Endothelial cell of umbilical vein (primary cell): ENCODE data around the gene CHST8. TPM values are rescaled to one million over a fixed set of nuclear protein-coding genes. Genes with fewer than 3 reads are reported as not detected.

Experiments used
- BruUV-seq: library from RNA; stranded (reverse); fragments of 400-500 nt; replicated peaks from 2 replicates; lab custom pipeline; 2021; lab: Mats Ljungman, UMichigan
- CTCF ChIA-PET: fragments of 300-600, 350-600 bp; sonication (Branson Sonifier 250); formaldehyde crosslinking; loops from one replicate; lab custom pipeline; 2021; ENCODE audit warnings: antibody characterized with exemption, inconsistent platforms; lab: Charles Lee
- POLR2A ChIA-PET: fragments of 300-600, 350-600 bp; sonication (Branson Sonifier 250); formaldehyde crosslinking; loops from one replicate; lab custom pipeline; 2021; ENCODE audit warnings: antibody characterized with exemption, inconsistent platforms; lab: Charles Lee
- DNase-seq: peaks from one replicate; pipeline ENCODE4 v3.0.0-alpha.2; 2011; ENCODE audit warnings: low read depth, low spot score
- FAIRE-seq: peaks from 2 replicates; lab custom pipeline; 2011; peaks lifted over from hg19 to GRCh38; lab: Jason Lieb, UNC
- H2AFZ ChIP-seq: 2 replicates; pipeline ENCODE4 v1.6.0; 2012; ENCODE audit warnings: low read depth, low read length, control low read depth, inconsistent platforms
- H3K27ac ChIP-seq: 2 replicates; pipeline ENCODE4 v1.5.1; 2011; ENCODE audit warnings: low read depth, mild to moderate bottlenecking, control low read depth, low read length, moderate library complexity; ENCODE audit not compliant: insufficient read depth
- H3K27me3 ChIP-seq, 2 experiments: 2 replicates each; pipeline versions ENCODE4 v1.6.0 to v1.6.1; 2011; ENCODE audit warnings: low read length in 2 of 2, mixed read lengths in 1 of 2; ENCODE audit not compliant: control insufficient read depth in 2 of 2, insufficient read depth in 2 of 2
- H3K36me3 ChIP-seq, 2 experiments: 2 replicates in 1 of 2; 3 replicates in 1 of 2; pipeline ENCODE4 v1.5.1; 2011; ENCODE audit warnings: low read length in 2 of 2, mild to moderate bottlenecking in 1 of 2, moderate library complexity in 1 of 2; ENCODE audit not compliant: control insufficient read depth in 2 of 2, insufficient read depth in 2 of 2; ENCODE audit errors: extremely low read depth in 1 of 2
- H3K4me1 ChIP-seq: 3 replicates; pipeline ENCODE4 v1.5.1; 2011; ENCODE audit warnings: mild to moderate bottlenecking, low read length; ENCODE audit not compliant: control insufficient read depth, insufficient read depth; ENCODE audit errors: extremely low read depth
- H3K4me2 ChIP-seq: 2 replicates; pipeline ENCODE4 v1.6.1; 2011; ENCODE audit warnings: low read length, control low read depth, mixed read lengths; ENCODE audit not compliant: insufficient read depth
- H3K4me3 ChIP-seq, 3 experiments: fragments of 200-600 bp in 1 of 3; sonication (generic), shearing (Covaris generic) in 1 of 3; replicated peaks in 1 of 3; 2 replicates each; pipeline ENCODE4 v1.5.1; 2011 to 2016; ENCODE audit warnings: control low read depth in 3 of 3, low read length in 3 of 3, mild to moderate bottlenecking in 2 of 3, inconsistent platforms in 1 of 3, low read depth in 1 of 3, moderate library complexity in 1 of 3; ENCODE audit not compliant: insufficient read depth in 1 of 3
- H3K79me2 ChIP-seq: 2 replicates; pipeline ENCODE4 v1.6.0; 2012; ENCODE audit warnings: low read length, inconsistent platforms; ENCODE audit not compliant: control insufficient read depth, insufficient read depth
- H3K9ac ChIP-seq: replicated peaks from 2 replicates; pipeline ENCODE3; 2011; ENCODE audit warnings: low read length, control low read depth; ENCODE audit not compliant: insufficient read depth; ENCODE audit errors: extremely low read depth
- H3K9me1 ChIP-seq: replicated peaks from 3 replicates; pipeline ENCODE4 v1.6.0; 2011; ENCODE audit warnings: mild to moderate bottlenecking, low read length; ENCODE audit not compliant: control insufficient read depth, insufficient read depth; ENCODE audit errors: extremely low read depth
- H3K9me3 ChIP-seq: replicated peaks from 2 replicates; pipeline ENCODE4 v1.5.1; 2012; ENCODE audit warnings: low read length, inconsistent platforms; ENCODE audit not compliant: control insufficient read depth, insufficient read depth
- H4K20me1 ChIP-seq: replicated peaks from 2 replicates; pipeline ENCODE3; 2011; ENCODE audit warnings: mild to moderate bottlenecking, low read length; ENCODE audit not compliant: control insufficient read depth, insufficient read depth; ENCODE audit errors: extremely low read depth
- EZH2 ChIP-seq: IDR thresholded peaks from 2 replicates; pipeline ENCODE4 v1.6.1; 2012; ENCODE audit warnings: borderline replicate concordance, low read depth, mild to moderate bottlenecking, moderate library complexity, low read length, inconsistent platforms; ENCODE audit not compliant: severe bottlenecking
- FOS ChIP-seq: IDR thresholded peaks from 2 replicates; pipeline ENCODE4 v1.6.1; 2011; ENCODE audit warnings: mild to moderate bottlenecking, low read length, moderate library complexity, borderline replicate concordance; ENCODE audit not compliant: insufficient read depth
- GATA2 ChIP-seq: IDR thresholded peaks from 2 replicates; pipeline ENCODE4 v1.7.0; 2011; ENCODE audit warnings: low read depth, mild to moderate bottlenecking, moderate library complexity, mixed read lengths, low read length; ENCODE audit not compliant: insufficient read length, insufficient read depth
- JUN ChIP-seq: IDR thresholded peaks from 2 replicates; pipeline ENCODE4 v1.6.1; 2011; ENCODE audit warnings: borderline replicate concordance, low read depth; ENCODE audit not compliant: insufficient read length, insufficient read depth
- MYC ChIP-seq: IDR thresholded peaks from one replicate; pipeline ENCODE4 v1.6.1; 2011; ENCODE audit warnings: mild to moderate bottlenecking, low read depth, low read length
- POLR2A ChIP-seq: IDR thresholded peaks from 2 replicates; pipeline ENCODE4 v1.6.1; 2012; ENCODE audit warnings: low read depth, mild to moderate bottlenecking, control low read depth, low read length
- POLR2AphosphoS5 ChIP-seq: IDR thresholded peaks from 2 replicates; pipeline ENCODE4 v1.6.1; 2012; ENCODE audit warnings: low read depth, mild to moderate bottlenecking, control low read depth, low read length, moderate library complexity; ENCODE audit not compliant: insufficient read depth
- dilution Hi-C: fragments of 300-500 bp; cut with MboI; formaldehyde crosslinking; loops from one replicate; pipeline ENCODE4 v1.15.0; 2019; ENCODE audit warnings: low sequenced_read_pairs; ENCODE audit not compliant: extremely low pct_ligation_motif_present
- intact Hi-C: fragments of 100-400 bp; cut with micrococcal nuclease; formaldehyde crosslinking; loops from one replicate; pipeline ENCODE4 v1.10.0; 2022
- polyA plus RNA-seq, 4 experiments: library from polyadenylated mRNA; depleted of rRNA in 3 of 4; stranded (reverse) in 3 of 4; unstranded in 1 of 4; fragments of >200 nt; gene quantifications; 2 replicates each; pipeline versions ENCODE4 v1.2.1 to v1.2.3, GENCODE V29; 2011 to 2012; ENCODE audit warnings: missing spikeins in 1 of 4
- total RNA-seq: library from RNA; stranded (reverse); gene quantifications from 2 replicates; pipeline ENCODE4 v1.2.3, GENCODE V29; 2021
- TF ChIP-seq, protein P1 (sequence below): IDR thresholded peaks from 2 replicates; pipeline ENCODE4 v1.6.1; 2011; ENCODE audit not compliant: insufficient read depth, insufficient read length
- TF ChIP-seq, protein P2 (sequence below), 2 donors: IDR thresholded peaks; 1 replicate in 1 of 2; 2 replicates in 1 of 2; pipeline ENCODE4 v1.5.1; 2011; ENCODE audit warnings: low read length in 2 of 2, mild to moderate bottlenecking in 2 of 2, moderate library complexity in 2 of 2, control low read depth in 1 of 2, inconsistent platforms in 1 of 2, low read depth in 1 of 2; ENCODE audit not compliant: insufficient read depth in 1 of 2; ENCODE audit errors: extremely low read depth in 1 of 2

The CHST8 gene
- total and polyA plus RNA-seq, 2 donors (not counting 3 experiments of a cell fraction or from before 2014, with no cell fraction given): not detected

DNA sequence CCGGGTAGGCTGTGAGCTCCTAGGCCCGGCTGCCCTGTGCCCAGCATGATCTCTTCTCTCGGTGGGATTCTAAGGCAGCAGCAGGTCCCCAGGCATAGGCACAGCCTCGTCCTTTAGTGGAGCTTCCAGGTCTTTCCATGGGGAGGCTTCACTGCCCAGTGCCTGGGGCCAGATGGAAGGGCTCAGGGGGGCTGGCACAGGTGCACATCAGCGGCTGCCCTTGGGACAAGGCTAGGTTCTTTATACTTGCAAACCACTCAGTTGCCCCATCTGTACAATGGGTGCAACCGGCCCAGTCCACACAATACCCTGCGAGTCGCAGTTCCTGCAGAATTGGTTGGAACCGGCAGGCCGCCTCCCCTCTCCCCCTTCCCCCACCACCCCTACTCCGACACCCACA, 189.1 kb downstream of the CHST8 start:
- no peak overlapping the region for H3K4me3 ChIP-seq
- POLR2A ChIA-PET: no interaction called here
- DNase-seq (no peak), FAIRE-seq (no peak)
- H3K9me1 ChIP-seq: no peaks in the 10 kb centered on the region
- TF ChIP-seq GATA2 (no peak), JUN (no peak), POLR2AphosphoS5 (no peak), EZH2 (no peak), POLR2A (no peak), MYC (no peak), FOS (no peak)
- TF ChIP-seq, protein P1, sequence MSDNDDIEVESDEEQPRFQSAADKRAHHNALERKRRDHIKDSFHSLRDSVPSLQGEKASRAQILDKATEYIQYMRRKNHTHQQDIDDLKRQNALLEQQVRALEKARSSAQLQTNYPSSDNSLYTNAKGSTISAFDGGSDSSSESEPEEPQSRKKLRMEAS: no peak
- TF ChIP-seq, protein P2, sequence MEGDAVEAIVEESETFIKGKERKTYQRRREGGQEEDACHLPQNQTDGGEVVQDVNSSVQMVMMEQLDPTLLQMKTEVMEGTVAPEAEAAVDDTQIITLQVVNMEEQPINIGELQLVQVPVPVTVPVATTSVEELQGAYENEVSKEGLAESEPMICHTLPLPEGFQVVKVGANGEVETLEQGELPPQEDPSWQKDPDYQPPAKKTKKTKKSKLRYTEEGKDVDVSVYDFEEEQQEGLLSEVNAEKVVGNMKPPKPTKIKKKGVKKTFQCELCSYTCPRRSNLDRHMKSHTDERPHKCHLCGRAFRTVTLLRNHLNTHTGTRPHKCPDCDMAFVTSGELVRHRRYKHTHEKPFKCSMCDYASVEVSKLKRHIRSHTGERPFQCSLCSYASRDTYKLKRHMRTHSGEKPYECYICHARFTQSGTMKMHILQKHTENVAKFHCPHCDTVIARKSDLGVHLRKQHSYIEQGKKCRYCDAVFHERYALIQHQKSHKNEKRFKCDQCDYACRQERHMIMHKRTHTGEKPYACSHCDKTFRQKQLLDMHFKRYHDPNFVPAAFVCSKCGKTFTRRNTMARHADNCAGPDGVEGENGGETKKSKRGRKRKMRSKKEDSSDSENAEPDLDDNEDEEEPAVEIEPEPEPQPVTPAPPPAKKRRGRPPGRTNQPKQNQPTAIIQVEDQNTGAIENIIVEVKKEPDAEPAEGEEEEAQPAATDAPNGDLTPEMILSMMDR (IDR thresholded peaks at IDR 0.05; ENCODE audit: extremely low read depth in 1 of 2, insufficient read depth in 1 of 2, low read depth in 1 of 2, low read length in 2 of 2): no peak
- H3K79me2 ChIP-seq: no peaks in the 10 kb centered on the region
- H4K20me1 ChIP-seq: no peaks in the 10 kb centered on the region
- no peaks in the 10 kb centered on the region for H3K9me3 ChIP-seq
- intact Hi-C loops: loop anchor here (1.0 kb wide), 1 partner anchor 9 kb away; no protein-coding TSS in a partner anchor
- no peak overlapping the region for H3K27ac ChIP-seq
- peaks cover 2 to 41% of the 10 kb centered on the region in 2 experiments for H3K36me3 ChIP-seq
- H3K9ac ChIP-seq: no peak overlapping the region
- dilution Hi-C loops: no loop called here
- BruUV-seq: no TSS peak
- no peaks in the 10 kb centered on the region for H3K27me3 ChIP-seq
- H3K4me1 ChIP-seq: peaks cover 7% of the 10 kb centered on the region
- CTCF ChIA-PET: interaction anchor here (1.0 to 1.4 kb wide), 2 partner anchors 9 to 33 kb away, joined by 3 to 4 read pairs; no protein-coding TSS in a partner anchor
- H3K4me2 ChIP-seq: no peak overlapping the region
- no peak overlapping the region for H2AFZ ChIP-seq
